GM12865 (cell line): ENCODE results near the gene PDCL3.

Experiments
- DNase-seq: peaks from one replicate; pipeline ENCODE4 v3.0.0; 2010; ENCODE audit warnings: low read depth
- H3K4me3 ChIP-seq: 2 replicates; pipeline ENCODE4 v1.5.1; 2011; ENCODE audit warnings: mild to moderate bottlenecking, low read depth, low read length, control low read depth
- TF ChIP-seq, protein P1 (sequence below): IDR thresholded peaks from 2 replicates; pipeline ENCODE4 v1.5.1; 2011; ENCODE audit warnings: low read length, control low read depth, low read depth, inconsistent platforms; ENCODE audit not compliant: insufficient read depth; ENCODE audit errors: missing control alignments

Gene PDCL3

GRCh38 chr2:100606726-100607343 is 44.0 kb downstream of the PDCL3 start:
- peak; percentile 44 for DNase-seq
- H3K4me3 ChIP-seq, result no peak overlapping the region
- TF ChIP-seq, protein P1, sequence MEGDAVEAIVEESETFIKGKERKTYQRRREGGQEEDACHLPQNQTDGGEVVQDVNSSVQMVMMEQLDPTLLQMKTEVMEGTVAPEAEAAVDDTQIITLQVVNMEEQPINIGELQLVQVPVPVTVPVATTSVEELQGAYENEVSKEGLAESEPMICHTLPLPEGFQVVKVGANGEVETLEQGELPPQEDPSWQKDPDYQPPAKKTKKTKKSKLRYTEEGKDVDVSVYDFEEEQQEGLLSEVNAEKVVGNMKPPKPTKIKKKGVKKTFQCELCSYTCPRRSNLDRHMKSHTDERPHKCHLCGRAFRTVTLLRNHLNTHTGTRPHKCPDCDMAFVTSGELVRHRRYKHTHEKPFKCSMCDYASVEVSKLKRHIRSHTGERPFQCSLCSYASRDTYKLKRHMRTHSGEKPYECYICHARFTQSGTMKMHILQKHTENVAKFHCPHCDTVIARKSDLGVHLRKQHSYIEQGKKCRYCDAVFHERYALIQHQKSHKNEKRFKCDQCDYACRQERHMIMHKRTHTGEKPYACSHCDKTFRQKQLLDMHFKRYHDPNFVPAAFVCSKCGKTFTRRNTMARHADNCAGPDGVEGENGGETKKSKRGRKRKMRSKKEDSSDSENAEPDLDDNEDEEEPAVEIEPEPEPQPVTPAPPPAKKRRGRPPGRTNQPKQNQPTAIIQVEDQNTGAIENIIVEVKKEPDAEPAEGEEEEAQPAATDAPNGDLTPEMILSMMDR, result peak; percentile 80

- DNase-seq, result peak; percentile 56
- no peak overlapping the region for H3K4me3 ChIP-seq
- TF ChIP-seq, protein P1, result peak; percentile 68
These were observed 47.6 kb downstream of the PDCL3 start for GRCh38 chr2:100610381-100610831.

GRCh38 chr2:100611079-100612029 is 48.6 kb downstream of the PDCL3 start:
- H3K4me3 ChIP-seq, result no peak overlapping the region
- no peak for DNase-seq
- TF ChIP-seq, protein P1, result no peak

GRCh38 chr2:100612388-100613000 is 49.7 kb downstream of the PDCL3 start:
- no peak for DNase-seq
- TF ChIP-seq, protein P1, result no peak
- H3K4me3 ChIP-seq, result no peak overlapping the region

- TF ChIP-seq, protein P1, result no peak
- no peak for DNase-seq
- no peak overlapping the region for H3K4me3 ChIP-seq
These were observed 50.9 kb downstream of the PDCL3 start for GRCh38 chr2:100613719-100614118.

DNA sequence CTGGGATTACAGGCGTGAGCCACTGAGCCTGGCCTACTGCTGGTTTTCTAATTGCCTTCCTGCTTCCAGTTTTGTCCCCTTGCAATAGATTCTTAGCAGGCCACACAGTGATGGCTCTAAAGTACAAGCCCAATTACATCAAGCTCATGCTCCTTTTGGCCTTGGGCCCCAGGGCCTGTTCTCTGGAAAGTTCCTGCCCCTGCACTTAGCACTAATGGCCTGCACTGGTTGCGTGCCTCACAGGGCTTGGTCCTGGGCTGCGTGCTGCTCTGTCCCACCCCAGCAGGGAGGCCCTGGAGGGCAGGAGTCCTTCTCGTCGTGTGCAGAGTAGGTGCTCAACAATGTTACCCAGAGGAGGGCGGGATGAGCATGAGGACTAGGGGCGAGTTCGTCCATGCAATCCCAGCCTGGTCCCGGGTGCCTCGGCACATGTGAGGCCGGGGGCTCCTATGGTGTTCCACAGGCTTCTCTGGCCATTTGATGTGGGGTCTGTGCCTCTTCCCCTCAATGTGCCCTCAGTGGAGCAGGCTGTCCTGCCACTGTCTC is 51.7 kb downstream of the PDCL3 start:
- no peak for DNase-seq
- H3K4me3 ChIP-seq, result no peak overlapping the region
- TF ChIP-seq, protein P1, result no peak
